ENCODE data around the gene AGPAT3. TPM values are rescaled to one million over a fixed set of nuclear protein-coding genes. Genes with fewer than 3 reads are reported as not detected.

AGPAT3 gene
- total and polyA plus RNA-seq, 10 of the 15 experiments (the other 5 are each of a cell fraction or from before 2014, with no cell fraction given): 1.2 to 110 (median 30.8) TPM

GRCh38 chr21:43993420-43993934 is 128.5 kb downstream of the AGPAT3 start:
- Histone ChIP-seq H3K27me3 (replicated peaks in 1 of 2; ENCODE audit: control insufficient read depth in 2 of 2, insufficient read depth in 2 of 2, low read length in 1 of 2) (peaks cover 0 to 1% of the 10 kb centered on the region in 2 experiments; a peak in 1 of 4 replicates), H2AFZ (ENCODE audit: control insufficient read depth, low read depth, low read length) (no peak overlapping the region), H3K79me2 (ENCODE audit: control insufficient read depth, insufficient read depth, low read length) (no peaks in the 10 kb centered on the region), H3K27ac (ENCODE audit: control insufficient read depth, insufficient read depth) (no peak overlapping the region), H3K9me3 (replicated peaks; ENCODE audit: control insufficient read depth, insufficient read depth, low read length) (no peaks in the 10 kb centered on the region; the same call in 2 of the 3 replicates), H3K36me3 (ENCODE audit: control insufficient read depth in 2 of 2, insufficient read depth in 2 of 2, low read length in 1 of 2) (no peaks in the 10 kb centered on the region), H3K9ac (ENCODE audit: control insufficient read depth, insufficient read depth, low read length) (no peak overlapping the region), H3K4me1 (ENCODE audit: control insufficient read depth, insufficient read depth, low read length) (no peaks in the 10 kb centered on the region), H3K4me2 (ENCODE audit: control insufficient read depth, insufficient read depth) (no peak overlapping the region), H4K20me1 (ENCODE audit: control insufficient read depth, insufficient read depth) (peaks cover 2% of the 10 kb centered on the region; the same call in 1 of the 2 replicates), H3K4me3 (no peak overlapping the region)
- ChIA-PET POLR2A (no interaction called here), RAD21 (ENCODE audit: unreplicated experiment) (no interaction called here), CTCF (no interaction called here), SMC1A (ENCODE audit: uncharacterized antibody, unreplicated experiment) (no interaction called here)
- no peak for TF ChIP-seq JUNB (IDR thresholded peaks at IDR 0.05)
- no peak for TF ChIP-seq SUZ12 (IDR thresholded peaks at IDR 0.05; ENCODE audit: unreplicated experiment)
- no peak for TF ChIP-seq TBL1XR1 (IDR thresholded peaks at IDR 0.05; ENCODE audit: low read depth, low read length)
- TF ChIP-seq ASH2L (IDR thresholded peaks at IDR 0.05; ENCODE audit: borderline replicate concordance, low read depth): no peak
- TF ChIP-seq EP300 (IDR thresholded peaks at IDR 0.05; ENCODE audit: borderline replicate concordance in 1 of 2, control insufficient read depth in 1 of 2, low read depth in 2 of 2, low read length in 2 of 2): no peak
- TF ChIP-seq, protein P1, sequence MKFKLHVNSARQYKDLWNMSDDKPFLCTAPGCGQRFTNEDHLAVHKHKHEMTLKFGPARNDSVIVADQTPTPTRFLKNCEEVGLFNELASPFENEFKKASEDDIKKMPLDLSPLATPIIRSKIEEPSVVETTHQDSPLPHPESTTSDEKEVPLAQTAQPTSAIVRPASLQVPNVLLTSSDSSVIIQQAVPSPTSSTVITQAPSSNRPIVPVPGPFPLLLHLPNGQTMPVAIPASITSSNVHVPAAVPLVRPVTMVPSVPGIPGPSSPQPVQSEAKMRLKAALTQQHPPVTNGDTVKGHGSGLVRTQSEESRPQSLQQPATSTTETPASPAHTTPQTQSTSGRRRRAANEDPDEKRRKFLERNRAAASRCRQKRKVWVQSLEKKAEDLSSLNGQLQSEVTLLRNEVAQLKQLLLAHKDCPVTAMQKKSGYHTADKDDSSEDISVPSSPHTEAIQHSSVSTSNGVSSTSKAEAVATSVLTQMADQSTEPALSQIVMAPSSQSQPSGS (IDR thresholded peaks at IDR 0.05; ENCODE audit: low read length): no peak
- in situ Hi-C loops (cut with MboI): no loop called here
- FAIRE-seq (no peak), ATAC-seq (no peak), DNase-seq (ENCODE audit: low read depth, low spot score) (no peak)
- whole genome bisulfite sequencing (ENCODE audit: insufficient coverage, insufficient replicate concordance, low lambda C conversion rate, missing lambda C conversion rate): 53% methylated on average over 18 of the region's 18 CpGs
- intact Hi-C loops (cut with micrococcal nuclease; ENCODE audit: unreplicated experiment): no loop called here
- no TSS peak for BruUV-seq (replicated peaks)

- in situ Hi-C loops (cut with MboI): no loop called here
- intact Hi-C loops (cut with micrococcal nuclease; ENCODE audit: unreplicated experiment): no loop called here
- H3K79me2 ChIP-seq (ENCODE audit: control insufficient read depth, insufficient read depth, low read length): no peaks in the 10 kb centered on the region
- no peak for ATAC-seq
- H3K27ac ChIP-seq (ENCODE audit: control insufficient read depth, insufficient read depth): no peak overlapping the region
- FAIRE-seq: no peak
- no peaks in the 10 kb centered on the region for H3K4me1 ChIP-seq (ENCODE audit: control insufficient read depth, insufficient read depth, low read length)
- H3K4me2 ChIP-seq (ENCODE audit: control insufficient read depth, insufficient read depth): no peak overlapping the region
- 53% methylated on average over 11 of the region's 11 CpGs for WGBS (ENCODE audit: insufficient coverage, insufficient replicate concordance, low lambda C conversion rate, missing lambda C conversion rate)
- no peaks in the 10 kb centered on the region for H3K36me3 ChIP-seq (ENCODE audit: control insufficient read depth in 2 of 2, insufficient read depth in 2 of 2, low read length in 1 of 2)
- no peak for DNase-seq (ENCODE audit: low read depth, low spot score)
- no peak overlapping the region for H2AFZ ChIP-seq (ENCODE audit: control insufficient read depth, low read depth, low read length)
- peaks cover 2% of the 10 kb centered on the region; the same call in 1 of the 2 replicates for H4K20me1 ChIP-seq (ENCODE audit: control insufficient read depth, insufficient read depth)
- no peak overlapping the region for H3K9ac ChIP-seq (ENCODE audit: control insufficient read depth, insufficient read depth, low read length)
- peaks cover 0 to 1% of the 10 kb centered on the region in 2 experiments; a peak in 1 of 4 replicates for H3K27me3 ChIP-seq (replicated peaks in 1 of 2; ENCODE audit: control insufficient read depth in 2 of 2, insufficient read depth in 2 of 2, low read length in 1 of 2)
- ChIA-PET CTCF (no interaction called here), SMC1A (ENCODE audit: uncharacterized antibody, unreplicated experiment) (no interaction called here), RAD21 (ENCODE audit: unreplicated experiment) (no interaction called here), POLR2A (no interaction called here)
- no peak overlapping the region for H3K4me3 ChIP-seq
- H3K9me3 ChIP-seq (replicated peaks; ENCODE audit: control insufficient read depth, insufficient read depth, low read length): no peaks in the 10 kb centered on the region; the same call in 2 of the 3 replicates
- BruUV-seq (replicated peaks): no TSS peak
- TF ChIP-seq MLLT1 (IDR thresholded peaks at IDR 0.05): no peak
- TF ChIP-seq ZNF207 (IDR thresholded peaks at IDR 0.05; ENCODE audit: borderline replicate concordance): no peak
- no peak for TF ChIP-seq MYB (IDR thresholded peaks at IDR 0.05; ENCODE audit: borderline replicate concordance, low read depth, low read length)
- TF ChIP-seq BRCA1 (IDR thresholded peaks at IDR 0.05; ENCODE audit: low read depth, low read length): no peak
- no peak for TF ChIP-seq SREBF2 (IDR thresholded peaks at IDR 0.05; ENCODE audit: low read length)
- TF ChIP-seq ZNF384 (IDR thresholded peaks at IDR 0.05; ENCODE audit: borderline replicate concordance, low read depth, low read length): no peak
- TF ChIP-seq ZSCAN29 (IDR thresholded peaks at IDR 0.05): no peak
- no peak for TF ChIP-seq IRF3 (IDR thresholded peaks at IDR 0.05)
- no peak for TF ChIP-seq CEBPB (IDR thresholded peaks at IDR 0.05; ENCODE audit: borderline replicate concordance in 1 of 2, low read depth in 2 of 2, low read length in 2 of 2)
Observed at GRCh38 chr21:43994085-43994484, 129.1 kb downstream of the AGPAT3 start.
